Vagina (tissue), 2 donors: ENCODE measurements around the gene UBXN4.

ENCODE experiments used
- CTCF ChIP-seq, 3 experiments: fragments of 450-650 bp in 2 of 3; fragments of 200-600 bp in 1 of 3; sonication (generic) in 1 of 3; IDR thresholded peaks; one replicate each; pipeline ENCODE4 v1.5.1; 2017 to 2019; ENCODE audit warnings: antibody characterized with exemption in 3 of 3, mild to moderate bottlenecking in 2 of 3, moderate library complexity in 2 of 3
- POLR2A ChIP-seq, 2 donors: fragments of 450-650 bp; IDR thresholded peaks; one replicate each; pipeline ENCODE4 v1.6.1; 2017; ENCODE audit warnings: antibody characterized with exemption in 2 of 2, mild to moderate bottlenecking in 2 of 2, moderate library complexity in 2 of 2
- POLR2AphosphoS5 ChIP-seq, 2 donors: sonication (generic); formaldehyde crosslinking; IDR thresholded peaks; one replicate each; pipeline ENCODE4 v1.9.0; 2017; ENCODE audit warnings: antibody characterized with exemption in 2 of 2, mild to moderate bottlenecking in 2 of 2, low read depth in 1 of 2; ENCODE audit not compliant: insufficient read depth in 1 of 2

GRCh38 chr2:135744760-135745314 lies 3.2 kb downstream of the UBXN4 start:
- TF ChIP-seq POLR2A (IDR thresholded peaks at IDR 0.05) = no peak
- no peak for TF ChIP-seq CTCF (IDR thresholded peaks at IDR 0.05)
- TF ChIP-seq POLR2AphosphoS5 (IDR thresholded peaks at IDR 0.05; ENCODE audit: insufficient read depth in 1 of 2, low read depth in 1 of 2) = no peak
